H1 (cell line): ENCODE data around the gene MAML3. TPM values are rescaled to one million over a fixed set of nuclear protein-coding genes. Genes with fewer than 3 reads are reported as not detected.

ENCODE experiments used
- CHD7 ChIP-seq: fragments of 300-600 bp; sonication (generic); IDR thresholded peaks from 2 replicates; pipeline ENCODE4 v1.7.1; 2012; ENCODE audit warnings: low read length, moderate library complexity, mild to moderate bottlenecking, inconsistent platforms; ENCODE audit not compliant: insufficient replicate concordance
- SIX5 ChIP-seq: IDR thresholded peaks from 2 replicates; pipeline ENCODE4 v1.6.1; 2011; ENCODE audit warnings: mild to moderate bottlenecking, low read depth, low read length
- polyA plus RNA-seq, 7 experiments: library from polyadenylated mRNA; depleted of rRNA in 3 of 7; stranded (reverse) in 5 of 7; unstranded in 2 of 7; fragments of >200 nt in 5 of 7; fragments of 200-250 nt in 2 of 7; gene quantifications; 1 replicate in 5 of 7; 2 replicates in 1 of 7; 4 replicates in 1 of 7; pipeline versions ENCODE4 v1.2.1 to v1.2.3, GENCODE V29; 2011 to 2013; ENCODE audit warnings: missing spikeins in 2 of 7, mixed read lengths in 2 of 7
- total RNA-seq: library from RNA; stranded (reverse); fragmentation: NEBNext Ultra II Directional; extraction: Animal tissue kit (Norgen Biotek cat#: 25700); gene quantifications from 2 replicates; pipeline ENCODE4 v1.2.1, GENCODE V29; 2021

MAML3 gene
- total and polyA plus RNA-seq, 2 of the 8 experiments (the other 6 are each of a cell fraction or from before 2014, with no cell fraction given), result 2.1 to 5.7 TPM

- TF ChIP-seq CHD7, result no peak
- no peak for TF ChIP-seq SIX5
- TF ChIP-seq, all 59 proteins: peak for 0
Observed at GRCh38 chr4:140162596-140162995, 8.6 kb upstream of the MAML3 start (continued).
